Left ventricle myocardium inferior (tissue), 1 donor: ENCODE results near the gene HNF1B. TPM values are rescaled to one million over a fixed set of nuclear protein-coding genes. Genes with fewer than 3 reads are reported as not detected.
A peak's percentile ranks its signal among the peaks of the same experiment; 100 is the strongest.

Source experiments
- DNase-seq: peaks from one replicate; pipeline ENCODE4 v3.0.0-alpha.2; 2020
- H3K27ac ChIP-seq: fragments of 200-600 bp; replicated peaks from 2 replicates; pipeline ENCODE4 v1.8.0; 2021
- H3K27me3 ChIP-seq: fragments of 200-600 bp; 2 replicates; pipeline ENCODE4 v1.8.0; 2021; ENCODE audit warnings: low read depth
- H3K36me3 ChIP-seq: fragments of 200-600 bp; 2 replicates; pipeline ENCODE4 v1.8.0; 2021
- H3K4me1 ChIP-seq: fragments of 200-600 bp; 2 replicates; pipeline ENCODE4 v1.8.0; 2021
- H3K4me3 ChIP-seq: fragments of 200-600 bp; 2 replicates; pipeline ENCODE4 v1.8.0; 2021; ENCODE audit warnings: mild to moderate bottlenecking, moderate library complexity
- H3K9me3 ChIP-seq: fragments of 200-600 bp; replicated peaks from 2 replicates; pipeline ENCODE4 v1.8.0; 2021
- CTCF ChIP-seq: fragments of 200-600 bp; IDR thresholded peaks from 2 replicates; pipeline ENCODE4 v1.8.0; 2021; ENCODE audit warnings: antibody characterized with exemption, mild to moderate bottlenecking, borderline replicate concordance
- intact Hi-C: fragments of 100-400 bp; cut with micrococcal nuclease; formaldehyde crosslinking; loops from one replicate; pipeline ENCODE4 v1.11.0; 2022
- total RNA-seq: library from RNA; stranded (reverse); fragmentation: NEBNext Ultra II Directional; extraction: Animal tissue kit (Norgen Biotek cat#: 25700); gene quantifications from one replicate; pipeline ENCODE4 v1.2.1, GENCODE V29; 2021
- donor health status: DM: no; HTN: yes; CAD: no; lungs with severe emphysema.

Gene HNF1B
- total RNA-seq, 1 donor from 2014 or later = not detected

- H3K27ac ChIP-seq = no peak overlapping the region
- intact Hi-C loops = no loop called here
- H3K9me3 ChIP-seq = no peaks in the 10 kb centered on the region
- no peaks in the 10 kb centered on the region for H3K36me3 ChIP-seq
- no peak for TF ChIP-seq CTCF
- peaks cover 17% of the 10 kb centered on the region for H3K4me1 ChIP-seq
- peaks cover 18% of the 10 kb centered on the region for H3K27me3 ChIP-seq
- H3K4me3 ChIP-seq = no peak overlapping the region
- DNase-seq = no peak
Measured at GRCh38 chr17:37719866-37720265, 25.0 kb downstream of the HNF1B start.

GRCh38 chr17:37718324-37719048 lies 26.4 kb downstream of the HNF1B start:
- Histone ChIP-seq H3K9me3 (no peaks in the 10 kb centered on the region), H3K36me3 (no peaks in the 10 kb centered on the region), H3K27ac (no peak overlapping the region), H3K4me1 (peaks cover 17% of the 10 kb centered on the region), H3K4me3 (no peak overlapping the region), H3K27me3 (peaks cover 32% of the 10 kb centered on the region)
- DNase-seq = no peak
- TF ChIP-seq CTCF = no peak
- intact Hi-C loops = no loop called here

- Histone ChIP-seq H3K27ac (peak overlapping the region; percentile 47), H3K27me3 (peaks cover 34% of the 10 kb centered on the region), H3K9me3 (no peaks in the 10 kb centered on the region), H3K36me3 (no peaks in the 10 kb centered on the region), H3K4me1 (peaks cover 17% of the 10 kb centered on the region), H3K4me3 (no peak overlapping the region)
- DNase-seq = no peak
- no peak for TF ChIP-seq CTCF
- intact Hi-C loops = no loop called here
Measured at GRCh38 chr17:37717627-37718323, 27.1 kb downstream of the HNF1B start.

GRCh38 chr17:37714897-37715296 lies 30.0 kb downstream of the HNF1B start:
- Histone ChIP-seq H3K36me3 (no peaks in the 10 kb centered on the region), H3K4me1 (peaks cover 17% of the 10 kb centered on the region), H3K27ac (no peak overlapping the region), H3K9me3 (no peaks in the 10 kb centered on the region), H3K27me3 (peaks cover 34% of the 10 kb centered on the region), H3K4me3 (no peak overlapping the region)
- no peak for DNase-seq
- intact Hi-C loops = no loop called here
- TF ChIP-seq CTCF = no peak

GRCh38 chr17:37713624-37714023 lies 31.2 kb downstream of the HNF1B start:
- Histone ChIP-seq H3K27ac (no peak overlapping the region), H3K36me3 (no peaks in the 10 kb centered on the region), H3K9me3 (no peaks in the 10 kb centered on the region), H3K4me3 (no peak overlapping the region), H3K4me1 (peaks cover 17% of the 10 kb centered on the region), H3K27me3 (peaks cover 46% of the 10 kb centered on the region)
- no peak for DNase-seq
- intact Hi-C loops = no loop called here
- no peak for TF ChIP-seq CTCF
